GM08714 (cell line): Measurements from ENCODE around the gene TSPAN1.
A peak's percentile ranks its signal among the peaks of the same experiment; 100 is the strongest.

Experiments
- H3K4me3 ChIP-seq: fragments of 200-500 bp; sonication (Bioruptor generic); 2 replicates; pipeline ENCODE4 v1.5.1; 2014; ENCODE audit warnings: mild to moderate bottlenecking, low read length, inconsistent platforms
- ZNF274 ChIP-seq: IDR thresholded peaks from 2 replicates; pipeline ENCODE4 v1.6.1; 2012; ENCODE audit warnings: mild to moderate bottlenecking, low read depth, low read length

Gene TSPAN1

GRCh38 chr1:46187106-46187869 lies 12.4 kb downstream of the TSPAN1 start:
- no peak for TF ChIP-seq ZNF274
- H3K4me3 ChIP-seq: no peak overlapping the region

GRCh38 chr1:46188295-46189030 lies 13.6 kb downstream of the TSPAN1 start:
- TF ChIP-seq ZNF274: no peak
- H3K4me3 ChIP-seq: no peak overlapping the region

DNA sequence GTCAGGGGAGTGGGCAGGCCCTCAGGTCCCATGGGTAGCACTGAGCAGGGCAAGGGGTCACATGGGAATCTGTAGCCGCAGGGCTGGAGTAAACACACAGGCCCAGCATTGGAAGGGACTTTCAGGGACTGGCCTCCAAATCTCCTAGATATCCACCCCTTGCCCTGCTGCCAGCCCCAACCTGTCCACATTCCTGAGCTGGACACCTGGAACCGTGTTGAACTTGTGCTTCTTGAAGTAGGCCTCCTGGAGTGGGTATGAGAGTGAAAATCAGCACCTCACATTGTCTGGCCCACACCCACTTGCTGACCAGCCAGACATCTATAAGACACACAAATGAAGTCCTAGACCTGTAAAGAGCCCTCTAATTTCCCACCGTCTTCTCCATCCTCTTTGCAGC lies 15.7 kb downstream of the TSPAN1 start:
- no peak for TF ChIP-seq ZNF274
- no peak overlapping the region for H3K4me3 ChIP-seq

DNA sequence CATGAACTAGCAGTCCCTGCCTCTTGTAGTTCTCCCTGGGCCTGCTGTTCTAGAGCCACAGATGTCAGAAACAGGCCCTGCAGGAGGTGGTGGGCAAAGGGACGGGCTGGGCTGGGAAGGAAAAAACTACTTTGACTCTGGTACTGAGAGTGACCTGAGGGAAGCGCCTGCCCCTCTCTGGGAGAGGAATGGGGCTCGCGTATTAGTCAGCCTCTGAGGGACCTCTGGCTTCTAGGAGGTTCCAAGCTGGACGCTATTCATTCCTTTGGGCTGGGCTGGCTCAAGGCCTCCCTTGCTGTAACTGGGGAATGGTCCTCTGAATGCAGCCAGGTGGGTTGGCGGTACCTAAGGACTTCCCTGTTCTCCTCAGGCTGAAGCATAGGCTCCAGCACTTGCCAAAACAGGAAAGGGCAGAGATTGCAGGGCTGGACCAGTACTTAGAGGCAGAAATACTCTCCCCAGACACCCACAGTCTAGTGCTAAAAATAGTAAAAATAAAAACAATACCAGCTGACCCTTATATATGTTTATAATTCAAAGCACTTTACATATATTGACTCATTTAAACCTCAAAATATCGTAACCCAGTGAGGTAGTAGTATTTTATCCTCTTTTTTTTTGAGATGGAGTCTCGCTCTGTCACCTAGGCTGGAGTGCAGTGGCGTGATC lies 16.3 kb downstream of the TSPAN1 start:
- no peak for TF ChIP-seq ZNF274
- no peak overlapping the region for H3K4me3 ChIP-seq

GRCh38 chr1:46192171-46192570 lies 17.3 kb downstream of the TSPAN1 start:
- TF ChIP-seq ZNF274: no peak
- H3K4me3 ChIP-seq: no peak overlapping the region

DNA sequence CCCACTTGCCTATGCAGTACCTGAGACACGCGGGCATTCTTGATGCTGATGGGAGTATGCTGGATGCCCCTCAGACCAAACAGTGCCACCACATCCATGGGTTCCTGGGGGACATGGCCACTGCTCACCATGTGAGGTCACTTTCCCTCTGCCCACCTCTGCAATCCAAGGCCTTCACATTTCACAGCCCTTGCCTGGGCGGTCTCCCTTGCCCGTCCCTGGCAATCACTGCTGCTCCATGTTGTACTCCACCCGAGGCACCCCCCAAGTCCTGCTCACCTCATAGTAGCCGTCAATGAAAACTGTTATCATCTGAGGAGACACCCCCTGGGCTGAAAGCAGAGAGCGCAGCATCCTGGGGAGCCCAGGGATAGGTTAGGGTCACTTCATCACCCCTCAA lies 18.4 kb downstream of the TSPAN1 start:
- no peak overlapping the region for H3K4me3 ChIP-seq
- TF ChIP-seq ZNF274: no peak

GRCh38 chr1:46193984-46194570 lies 19.2 kb downstream of the TSPAN1 start:
- H3K4me3 ChIP-seq: no peak overlapping the region
- TF ChIP-seq ZNF274: no peak

DNA sequence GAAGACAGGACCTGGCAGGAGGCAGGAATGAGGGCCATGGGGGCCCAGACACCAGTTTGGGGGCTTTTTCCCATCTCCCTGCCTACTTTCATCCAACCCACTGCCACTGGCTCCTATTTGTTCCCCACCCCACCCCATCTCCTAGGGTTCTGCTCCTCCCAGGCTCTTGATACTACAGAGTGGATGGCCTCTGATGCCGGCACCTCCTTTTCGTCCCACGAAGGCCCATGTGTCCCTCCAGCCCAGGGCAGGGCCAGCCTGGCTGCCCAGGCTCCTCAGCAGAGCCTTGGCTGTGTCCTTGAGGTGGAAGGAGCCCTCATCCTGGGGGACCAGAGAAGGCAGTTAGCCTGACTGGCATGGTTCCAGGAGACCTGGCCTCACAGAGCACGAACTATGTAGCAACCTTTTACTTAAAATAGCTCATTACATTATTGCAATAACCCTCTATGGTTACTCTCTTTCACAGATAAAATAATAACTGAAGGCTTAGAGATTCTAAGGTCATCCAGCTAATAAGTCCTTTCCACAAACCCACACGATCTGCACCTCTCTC lies 19.8 kb downstream of the TSPAN1 start:
- H3K4me3 ChIP-seq: no peak overlapping the region
- TF ChIP-seq ZNF274: no peak

DNA sequence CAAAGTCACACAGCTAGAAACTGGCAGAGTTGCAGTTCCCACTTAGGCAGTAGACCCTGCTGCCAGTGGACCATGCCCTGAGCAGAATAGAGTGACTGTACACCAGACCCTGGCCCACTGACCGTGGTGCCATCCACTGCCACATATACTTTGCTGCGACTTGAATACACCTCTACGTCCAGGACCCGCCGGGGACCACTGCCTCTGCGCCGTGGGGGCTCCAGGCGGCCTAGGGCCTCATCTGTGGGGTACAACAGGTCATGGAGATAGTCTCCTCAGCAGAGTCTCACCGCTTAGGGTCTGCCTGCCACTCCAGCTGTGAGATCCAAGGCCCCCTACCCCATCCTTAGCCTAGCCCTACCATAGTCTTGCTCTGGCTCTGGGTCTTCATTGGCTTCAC lies 21.7 kb downstream of the TSPAN1 start:
- H3K4me3 ChIP-seq: no peak overlapping the region
- no peak for TF ChIP-seq ZNF274

DNA sequence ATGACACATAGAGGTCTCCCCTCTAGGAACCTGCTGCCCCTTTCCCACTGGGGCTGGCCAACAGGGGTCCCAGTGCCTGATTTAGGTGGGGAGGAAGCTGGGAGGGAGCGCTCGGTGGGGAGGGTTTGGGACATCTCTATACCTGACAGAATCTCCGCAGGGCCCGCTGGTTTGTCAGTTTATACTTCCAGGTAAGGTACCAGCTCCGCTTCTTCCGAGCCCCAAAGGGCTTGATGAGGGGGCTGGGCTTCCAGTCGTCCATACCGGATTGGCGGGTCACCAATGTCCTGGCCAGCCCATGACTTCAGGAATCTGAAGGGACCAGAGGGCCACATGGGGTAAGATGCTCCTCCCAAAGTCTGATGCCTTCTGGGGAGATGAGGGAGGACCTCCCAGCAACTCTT lies 22.7 kb downstream of the TSPAN1 start:
- TF ChIP-seq ZNF274: no peak
- H3K4me3 ChIP-seq: peak overlapping the region; percentile 80

- peak within 1 kb of the TSS; percentile 89 for H3K4me3 ChIP-seq
- no peak for TF ChIP-seq ZNF274
These were observed 23.3 kb downstream of the TSPAN1 start, which contains the start of gene POMGNT1 for GRCh38 chr1:46197964-46198811. Gene POMGNT1, minus strand, starts transcription at chr1:46198434. Its CDS starts 613 bp downstream, at chr1:46197821.

- TF ChIP-seq ZNF274: no peak
- peak overlapping the region; percentile 89; the same call in 1 of the 2 replicates for H3K4me3 ChIP-seq
These were observed 24.4 kb downstream of the TSPAN1 start for GRCh38 chr1:46199233-46199749.
